ENCODE results near the gene MECP2.

MECP2 gene

DNA sequence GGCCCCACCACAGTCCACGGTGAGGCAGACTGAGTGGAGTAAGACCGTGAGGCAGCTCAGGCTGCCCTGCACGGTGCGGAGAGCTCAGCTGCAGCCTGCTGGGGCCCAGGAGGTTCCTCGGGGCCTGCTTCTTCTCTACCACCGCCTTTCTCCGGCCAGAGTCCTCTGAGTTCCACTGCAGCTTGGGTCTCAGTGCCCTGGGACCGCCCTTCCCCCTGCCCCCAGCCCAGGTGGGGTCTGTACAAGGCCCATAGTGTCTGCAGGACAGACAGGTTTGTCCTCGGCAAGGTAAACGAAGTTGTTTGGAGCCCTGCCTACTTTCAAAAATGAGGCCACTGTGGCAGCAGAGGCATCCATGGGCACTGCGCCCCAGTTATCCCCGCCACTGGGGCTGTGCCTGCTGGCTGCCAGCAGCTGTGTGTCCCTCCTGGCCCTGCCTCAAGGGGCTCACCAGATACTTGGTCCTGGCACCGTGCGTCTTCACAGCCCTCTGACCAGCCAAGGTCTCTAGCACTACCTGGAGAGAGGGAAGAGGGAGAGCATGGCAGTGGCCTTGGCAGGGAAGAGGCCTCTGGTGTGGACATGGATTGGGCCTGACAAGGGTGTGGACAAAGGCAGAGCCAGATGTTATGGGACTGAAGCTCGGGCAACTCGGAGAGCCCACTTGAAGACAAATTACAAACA is 81.8 kb downstream of the MECP2 start:
- H3K27ac Mint-ChIP-seq = peak overlapping the region; percentile 15
- H3K36me3 Mint-ChIP-seq (ENCODE audit: low read depth) = peaks cover 8% of the 10 kb centered on the region
- no peaks in the 10 kb centered on the region for H3K27me3 Mint-ChIP-seq (ENCODE audit: low read depth)
- H3K9me3 Mint-ChIP-seq = no peaks in the 10 kb centered on the region
- peaks cover 8% of the 10 kb centered on the region for H3K4me1 Mint-ChIP-seq (ENCODE audit: low read depth)
- H3K4me3 Mint-ChIP-seq = peak overlapping the region; percentile 54

DNA sequence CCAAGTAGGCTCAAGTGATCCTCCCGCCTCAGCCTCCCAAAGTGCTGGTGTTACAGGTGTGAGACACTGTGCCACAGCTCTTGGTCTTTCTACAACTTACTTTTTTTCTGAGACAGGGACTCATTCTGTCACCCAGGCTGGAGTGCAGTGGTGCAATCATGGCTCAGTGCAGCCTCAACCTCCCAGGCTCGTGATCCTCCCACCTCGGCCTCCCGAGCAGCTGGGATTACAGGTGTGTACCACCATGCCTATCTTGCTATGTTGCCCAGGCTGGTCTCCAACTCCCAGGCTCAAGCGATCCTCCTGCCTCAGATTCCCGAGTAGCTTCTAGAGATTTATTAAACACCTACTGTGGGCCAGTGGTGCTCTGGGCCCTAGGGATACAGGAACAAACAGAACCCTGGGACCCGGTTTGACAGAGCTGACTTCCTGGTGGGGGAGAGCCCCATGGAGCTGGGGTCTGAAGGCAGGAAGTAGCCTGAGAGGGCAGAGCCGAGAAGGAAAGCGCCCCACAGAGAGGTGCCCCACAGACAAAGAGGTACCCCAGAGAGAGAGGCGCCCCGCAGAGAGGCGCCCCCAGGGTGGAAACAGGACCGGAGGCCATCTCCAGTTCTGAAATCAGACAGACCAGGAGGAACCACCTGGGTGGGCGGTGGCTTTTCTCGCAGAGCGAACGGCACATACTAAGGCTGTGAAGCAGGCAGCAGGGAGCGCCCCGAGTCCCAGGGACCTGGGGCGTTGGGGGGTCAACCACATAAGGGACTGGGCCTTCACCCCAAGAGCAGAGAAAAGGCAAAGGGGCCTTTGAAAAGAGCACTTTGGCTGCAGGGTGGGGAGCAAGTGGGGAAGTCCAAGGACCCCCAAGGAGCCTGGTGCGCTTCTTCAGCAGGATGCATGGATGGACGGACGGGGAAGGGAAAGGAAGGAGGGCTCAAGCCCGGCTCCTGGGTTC is 82.8 kb downstream of the MECP2 start:
- no peaks in the 10 kb centered on the region for H3K27me3 Mint-ChIP-seq (ENCODE audit: low read depth)
- H3K4me3 Mint-ChIP-seq = no peak overlapping the region
- no peaks in the 10 kb centered on the region for H3K9me3 Mint-ChIP-seq
- peaks cover 8% of the 10 kb centered on the region for H3K36me3 Mint-ChIP-seq (ENCODE audit: low read depth)
- H3K27ac Mint-ChIP-seq = no peak overlapping the region
- H3K4me1 Mint-ChIP-seq (ENCODE audit: low read depth) = peaks cover 4% of the 10 kb centered on the region

DNA sequence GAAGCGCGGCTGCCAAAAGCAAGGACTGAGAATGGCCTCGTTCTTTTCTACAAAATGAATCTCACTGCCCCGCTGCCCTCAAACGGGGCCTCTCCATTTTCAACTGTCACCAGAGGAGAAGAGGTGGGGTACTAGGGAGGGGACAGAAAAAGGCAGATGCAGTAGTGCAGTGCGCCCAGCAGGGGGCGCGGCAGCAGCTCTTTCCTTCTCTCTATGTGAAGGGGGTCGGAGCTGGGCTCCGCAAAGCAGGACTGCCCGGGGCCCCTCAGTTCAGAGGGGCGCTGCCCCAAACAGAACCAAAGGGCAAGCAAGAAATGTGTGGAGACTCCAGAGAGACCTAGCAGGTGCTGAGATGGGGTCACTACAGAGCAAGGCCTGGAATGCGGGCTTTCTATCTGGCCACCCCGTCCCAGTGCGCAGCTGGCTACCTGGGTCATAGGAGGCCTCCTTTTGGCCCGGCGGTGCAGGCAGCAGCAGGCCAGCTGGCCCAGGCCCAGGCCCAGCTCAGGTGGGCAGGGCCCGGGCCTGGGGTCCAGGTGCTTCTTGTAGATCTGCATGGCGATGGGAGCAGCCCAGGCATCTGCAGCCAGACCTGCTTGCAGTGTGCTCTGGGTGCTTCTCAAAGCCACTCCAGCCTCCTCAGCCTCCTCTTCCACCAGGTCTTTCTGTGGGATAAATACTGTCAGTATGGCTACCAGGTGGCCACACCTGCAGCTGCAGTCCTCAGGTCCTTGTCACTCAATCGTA is 83.7 kb downstream of the MECP2 start:
- Mint-ChIP-seq H3K4me1 (ENCODE audit: low read depth) (peaks cover 5% of the 10 kb centered on the region), H3K27me3 (ENCODE audit: low read depth) (no peaks in the 10 kb centered on the region), H3K4me3 (no peak overlapping the region), H3K9me3 (no peaks in the 10 kb centered on the region), H3K27ac (no peak overlapping the region), H3K36me3 (ENCODE audit: low read depth) (peaks cover 6% of the 10 kb centered on the region)

DNA sequence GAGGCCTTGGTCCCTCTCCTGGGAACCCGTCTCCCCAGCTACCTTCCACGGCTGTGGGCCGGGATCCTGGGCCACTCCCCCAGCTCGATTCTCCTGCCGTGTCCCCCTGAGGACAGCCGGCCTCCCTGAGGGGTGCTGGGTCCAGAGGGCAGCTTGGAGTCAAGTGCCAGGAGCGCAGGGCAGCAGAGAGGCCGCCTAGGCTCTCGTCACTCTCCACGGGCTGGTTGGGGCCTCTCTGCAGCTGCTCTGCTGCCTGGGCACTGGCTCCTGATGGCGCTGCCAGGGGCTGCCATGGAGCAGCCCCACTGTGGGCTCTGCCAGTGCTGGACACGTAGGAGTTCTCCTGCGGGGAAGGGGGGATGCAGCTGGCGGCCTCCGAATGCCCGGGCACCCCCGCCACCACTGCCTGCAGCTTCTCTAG is 84.5 kb downstream of the MECP2 start:
- Mint-ChIP-seq H3K27ac (no peak overlapping the region), H3K4me3 (no peak overlapping the region), H3K4me1 (ENCODE audit: low read depth) (peaks cover 8% of the 10 kb centered on the region), H3K36me3 (ENCODE audit: low read depth) (peaks cover 6% of the 10 kb centered on the region), H3K27me3 (ENCODE audit: low read depth) (no peaks in the 10 kb centered on the region), H3K9me3 (no peaks in the 10 kb centered on the region)

DNA sequence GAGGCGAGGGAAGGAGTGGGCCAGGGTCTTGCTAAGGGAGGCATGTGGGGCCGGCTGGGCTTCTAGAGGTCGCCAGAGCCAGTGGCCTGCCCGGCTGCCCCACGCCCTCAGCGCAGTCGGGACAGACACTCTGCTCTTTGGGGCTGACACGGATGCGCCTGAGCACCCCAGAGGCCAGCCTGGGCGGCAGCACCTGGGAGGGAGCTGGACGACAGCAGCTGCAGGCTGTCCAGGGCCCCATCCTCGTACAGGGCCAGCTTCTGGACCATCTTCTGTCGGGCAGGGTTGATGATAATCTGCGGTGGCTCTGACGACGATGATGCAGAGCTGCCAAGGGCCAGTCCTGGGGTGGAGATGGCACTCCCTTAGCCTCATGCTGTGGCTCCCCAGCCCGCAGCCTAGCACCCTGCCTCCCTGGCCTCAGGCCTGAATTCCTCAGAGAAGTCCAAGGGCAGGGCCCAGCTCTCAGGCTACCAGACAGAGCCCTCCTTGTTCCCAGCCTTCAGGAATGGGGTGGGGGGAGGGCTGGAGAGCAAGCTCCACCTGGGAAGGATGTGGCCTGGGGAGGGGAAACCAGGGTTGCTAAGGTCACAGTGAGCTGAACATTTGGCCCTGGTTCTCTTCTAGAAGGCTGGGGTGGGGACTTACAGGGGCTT is 85.1 kb downstream of the MECP2 start:
- Mint-ChIP-seq H3K9me3 (no peaks in the 10 kb centered on the region), H3K36me3 (ENCODE audit: low read depth) (peaks cover 10% of the 10 kb centered on the region)

DNA sequence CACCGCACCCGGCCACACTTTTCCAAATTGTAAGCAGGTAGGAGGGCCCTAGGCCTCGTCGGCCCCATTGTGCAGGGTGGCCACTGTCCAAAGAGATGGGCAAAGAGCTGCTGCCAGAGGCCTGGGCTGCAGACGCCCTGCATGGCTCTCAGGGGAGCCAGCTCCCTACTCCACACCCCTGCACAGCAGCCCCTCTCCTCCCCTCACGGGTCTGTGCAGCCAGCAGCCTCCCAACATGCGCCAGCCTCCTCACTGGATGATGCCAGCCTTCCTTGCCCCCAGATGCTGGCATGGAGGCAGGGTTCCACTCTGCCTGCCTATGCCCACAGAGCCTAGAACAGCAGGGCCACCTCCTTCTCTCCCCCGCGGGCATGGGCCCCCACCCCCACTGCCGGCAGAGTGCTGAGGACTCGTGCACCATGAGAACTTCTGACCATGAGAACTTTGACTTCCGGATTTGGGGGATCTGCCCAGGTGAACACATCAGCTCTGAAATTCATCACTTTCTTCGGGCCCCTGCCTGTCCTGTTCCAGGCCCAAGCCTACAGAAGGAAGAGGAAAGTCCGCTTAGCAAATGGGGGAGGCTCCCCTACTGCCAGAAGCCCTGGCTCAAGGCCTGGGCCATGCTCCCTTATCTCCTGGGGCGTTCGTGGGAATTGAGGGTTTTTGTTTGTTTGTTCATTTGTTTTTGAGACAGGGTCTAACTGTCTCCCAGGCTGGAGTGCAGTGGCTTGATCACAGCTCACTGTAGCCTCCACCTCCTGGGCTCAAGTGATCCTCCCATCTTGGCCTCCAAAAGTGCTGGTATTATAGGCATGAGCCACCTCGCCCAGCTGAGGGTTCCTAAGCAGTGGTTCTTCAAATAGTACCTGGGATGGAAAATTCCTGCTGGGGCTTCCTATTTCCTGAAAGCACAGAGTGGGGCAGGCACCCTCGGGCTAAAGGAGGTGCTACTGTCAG is 85.9 kb downstream of the MECP2 start:
- no peaks in the 10 kb centered on the region for H3K27me3 Mint-ChIP-seq (ENCODE audit: low read depth)
- no peak overlapping the region for H3K4me3 Mint-ChIP-seq
- H3K9me3 Mint-ChIP-seq = no peaks in the 10 kb centered on the region
- no peak overlapping the region for H3K27ac Mint-ChIP-seq
- H3K4me1 Mint-ChIP-seq (ENCODE audit: low read depth) = peaks cover 11% of the 10 kb centered on the region
- H3K36me3 Mint-ChIP-seq (ENCODE audit: low read depth) = peaks cover 12% of the 10 kb centered on the region

More for the DNA sequence above, 85.1 kb downstream of the MECP2 start:
- Mint-ChIP-seq H3K27ac (no peak overlapping the region), H3K4me3 (no peak overlapping the region), H3K27me3 (ENCODE audit: low read depth) (no peaks in the 10 kb centered on the region), H3K4me1 (ENCODE audit: low read depth) (peaks cover 11% of the 10 kb centered on the region)

DNA sequence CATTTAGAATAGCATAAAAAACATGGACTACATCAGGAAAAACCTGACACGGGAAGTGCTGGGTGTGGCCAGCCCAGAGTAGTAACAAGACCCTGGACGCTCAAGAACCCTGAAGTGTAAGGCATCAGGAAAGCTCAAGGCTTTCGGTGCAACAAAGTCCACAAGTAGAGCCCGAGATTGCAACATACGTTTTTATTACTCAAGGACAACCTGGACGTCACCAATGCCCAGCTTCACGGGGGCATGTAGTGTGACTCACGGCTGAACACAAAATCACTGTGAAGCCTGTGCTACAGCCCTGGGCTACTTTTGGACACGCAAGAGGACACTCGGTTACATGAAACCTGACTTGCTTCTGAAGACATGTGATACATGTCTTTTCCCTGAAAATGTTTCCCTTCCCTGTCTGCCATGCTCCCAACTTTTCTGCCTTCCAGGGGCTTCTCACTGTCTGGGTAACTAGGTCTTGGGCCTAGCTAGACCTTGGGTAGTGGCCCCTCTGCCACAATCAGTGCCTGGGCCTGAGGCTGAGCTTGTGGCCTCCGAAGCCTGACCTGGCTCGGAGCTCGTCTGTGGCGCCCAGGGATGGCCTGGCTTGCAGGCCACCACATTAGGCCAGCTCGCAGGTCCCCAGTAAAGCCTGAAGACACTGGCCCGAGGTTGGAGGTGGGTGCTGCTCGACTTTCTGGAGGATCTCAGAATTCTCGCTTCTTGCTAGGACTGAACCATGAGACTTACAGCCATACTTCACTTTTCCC is 87.0 kb downstream of the MECP2 start:
- Mint-ChIP-seq H3K36me3 (ENCODE audit: low read depth) (peaks cover 15% of the 10 kb centered on the region), H3K27me3 (ENCODE audit: low read depth) (no peaks in the 10 kb centered on the region), H3K9me3 (no peaks in the 10 kb centered on the region), H3K4me3 (no peak overlapping the region), H3K4me1 (ENCODE audit: low read depth) (peaks cover 9% of the 10 kb centered on the region), H3K27ac (no peak overlapping the region)

DNA sequence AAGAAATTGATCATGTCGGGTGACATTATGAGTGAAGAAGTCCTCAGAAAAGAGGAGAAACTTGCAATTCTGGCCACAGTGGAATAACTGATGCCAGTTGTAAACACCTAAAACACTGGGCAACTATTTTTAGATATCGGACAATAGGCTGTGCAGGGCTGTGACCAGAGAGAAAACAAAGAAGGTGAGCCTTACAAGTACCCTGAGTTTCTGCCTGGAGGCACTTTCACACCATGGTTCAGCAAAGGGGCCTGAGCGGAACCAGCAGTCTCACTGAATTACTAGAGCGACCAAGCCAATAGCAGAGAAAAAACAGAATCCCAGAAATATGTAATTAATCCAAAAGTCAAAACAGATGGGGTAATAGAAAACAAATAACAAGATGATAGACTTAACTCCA is 89.0 kb downstream of the MECP2 start:
- H3K4me3 Mint-ChIP-seq = no peak overlapping the region
- H3K9me3 Mint-ChIP-seq = no peaks in the 10 kb centered on the region
- H3K36me3 Mint-ChIP-seq (ENCODE audit: low read depth) = peaks cover 15% of the 10 kb centered on the region
- H3K27ac Mint-ChIP-seq = no peak overlapping the region
- H3K4me1 Mint-ChIP-seq (ENCODE audit: low read depth) = peaks cover 8% of the 10 kb centered on the region
- H3K27me3 Mint-ChIP-seq (ENCODE audit: low read depth) = no peaks in the 10 kb centered on the region

DNA sequence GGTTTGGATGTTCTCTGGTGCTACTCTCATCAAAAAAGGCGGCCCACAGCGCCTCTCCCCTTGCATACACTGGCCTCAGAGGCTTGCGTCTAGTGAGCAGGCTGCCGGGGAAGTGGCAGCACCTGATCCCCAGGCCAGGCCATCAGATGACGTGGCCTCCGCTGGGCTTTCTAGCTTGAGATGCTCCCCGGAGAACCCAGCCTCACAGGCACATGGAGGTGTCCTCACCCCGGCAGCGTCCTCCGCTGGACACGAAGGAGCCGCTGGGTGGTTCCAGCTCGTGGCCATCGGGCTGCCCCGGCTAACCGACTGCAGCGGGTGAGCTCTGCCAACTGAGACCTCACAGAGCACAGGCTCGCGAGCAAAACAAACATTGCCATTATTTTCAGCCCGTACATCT is 90.6 kb downstream of the MECP2 start:
- H3K4me3 Mint-ChIP-seq = no peak overlapping the region
- no peak overlapping the region for H3K27ac Mint-ChIP-seq
- peaks cover 17% of the 10 kb centered on the region for H3K36me3 Mint-ChIP-seq (ENCODE audit: low read depth)
- no peaks in the 10 kb centered on the region for H3K9me3 Mint-ChIP-seq
- H3K27me3 Mint-ChIP-seq (ENCODE audit: low read depth) = no peaks in the 10 kb centered on the region
- peaks cover 12% of the 10 kb centered on the region for H3K4me1 Mint-ChIP-seq (ENCODE audit: low read depth)

DNA sequence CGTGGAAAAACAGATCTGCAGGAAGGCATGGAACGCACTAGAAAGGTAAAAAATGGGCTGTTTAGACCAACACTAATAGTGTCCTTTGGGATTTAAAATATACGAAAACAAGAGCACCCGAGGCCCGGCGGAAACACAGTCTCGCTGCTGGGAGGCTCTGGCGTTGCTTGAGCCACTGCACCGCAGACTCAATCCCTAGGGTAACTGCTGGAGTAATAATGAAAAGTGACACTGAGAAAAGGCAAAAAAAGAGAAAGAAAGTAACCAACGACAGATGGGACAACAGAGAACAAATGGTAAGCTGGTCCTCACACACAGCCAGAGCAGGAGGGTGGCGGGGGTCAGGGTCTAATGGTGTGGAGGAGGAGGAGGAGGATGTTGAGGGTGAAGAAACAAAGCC is 93.2 kb downstream of the MECP2 start:
- Mint-ChIP-seq H3K4me3 (no peak overlapping the region), H3K9me3 (no peaks in the 10 kb centered on the region), H3K36me3 (ENCODE audit: low read depth) (peaks cover 17% of the 10 kb centered on the region), H3K27me3 (ENCODE audit: low read depth) (no peaks in the 10 kb centered on the region), H3K27ac (no peak overlapping the region), H3K4me1 (ENCODE audit: low read depth) (peaks cover 15% of the 10 kb centered on the region)

DNA sequence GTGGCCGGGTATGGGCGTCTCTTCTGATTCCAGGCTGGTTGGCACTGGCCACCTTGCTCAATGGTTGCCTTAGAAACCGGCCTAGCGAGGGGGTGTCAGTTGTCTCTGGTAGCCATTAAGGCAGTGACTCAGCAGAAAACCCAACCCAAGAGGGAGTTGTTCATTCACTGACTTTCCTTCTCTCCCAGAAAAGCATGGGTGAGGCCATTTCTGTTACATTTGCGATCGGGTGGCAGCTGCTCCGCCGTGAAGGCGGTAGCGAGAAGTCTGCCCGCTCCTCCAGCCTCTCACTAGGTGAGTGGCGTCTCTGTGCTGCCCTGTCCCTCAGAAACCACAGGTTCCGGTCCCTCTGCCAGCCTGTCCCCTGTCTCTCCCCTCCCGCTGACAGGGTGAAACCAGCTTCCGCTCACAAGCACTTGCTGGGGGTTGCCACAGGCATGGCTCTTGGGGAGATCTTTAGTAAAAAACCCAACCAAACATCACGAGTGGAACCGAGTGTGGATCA is 95.2 kb downstream of the MECP2 start:
- H3K4me1 Mint-ChIP-seq (ENCODE audit: low read depth) = peaks cover 8% of the 10 kb centered on the region
- H3K9me3 Mint-ChIP-seq = no peaks in the 10 kb centered on the region
- H3K36me3 Mint-ChIP-seq (ENCODE audit: low read depth) = peaks cover 7% of the 10 kb centered on the region
- no peaks in the 10 kb centered on the region for H3K27me3 Mint-ChIP-seq (ENCODE audit: low read depth)
- H3K27ac Mint-ChIP-seq = peak overlapping the region; percentile 77
- H3K4me3 Mint-ChIP-seq = peak overlapping the region; percentile 63

DNA sequence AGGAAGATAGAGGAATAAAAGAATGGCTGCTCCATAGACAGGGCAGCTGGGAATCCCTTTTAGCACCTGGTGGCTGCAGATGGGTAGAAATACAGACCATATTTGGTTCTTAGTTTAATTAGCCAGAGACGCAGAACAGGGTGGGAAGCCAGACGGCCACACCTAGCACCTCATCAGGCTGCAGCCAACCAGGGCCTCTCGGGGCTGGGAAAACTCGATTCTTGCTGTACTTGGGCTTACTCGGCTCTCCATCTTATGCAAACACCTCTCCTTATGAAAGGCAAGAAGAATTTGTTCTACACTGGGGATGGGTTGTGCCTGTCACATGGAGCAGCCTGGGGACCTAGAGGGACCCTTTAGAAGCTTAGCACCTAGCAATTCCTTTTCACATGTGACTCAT is 97.5 kb downstream of the MECP2 start:
- peaks cover 8% of the 10 kb centered on the region for H3K4me1 Mint-ChIP-seq (ENCODE audit: low read depth)
- no peaks in the 10 kb centered on the region for H3K27me3 Mint-ChIP-seq (ENCODE audit: low read depth)
- no peak overlapping the region for H3K27ac Mint-ChIP-seq
- H3K9me3 Mint-ChIP-seq = no peaks in the 10 kb centered on the region
- no peak overlapping the region for H3K4me3 Mint-ChIP-seq
- peaks cover 2% of the 10 kb centered on the region for H3K36me3 Mint-ChIP-seq (ENCODE audit: low read depth)

Data from T-helper 1 cell treated with Interleukin-12 subunit alpha and Interleukin-12 subunit beta and Interleukin-4 antibody, amounts not matched to agents 30 μg/mL and 1 μg/mL, for 36 hours (primary cell).